Breast epithelium (tissue), 3 donors: Measurements from ENCODE around the gene RNU6-9.

ENCODE experiments used
- CTCF ChIP-seq, 3 donors: fragments of 450-650 bp; IDR thresholded peaks; one replicate each; pipeline ENCODE4 v1.5.1; 2016 to 2017; ENCODE audit warnings: antibody characterized with exemption in 3 of 3, mild to moderate bottlenecking in 3 of 3, moderate library complexity in 3 of 3
- POLR2A ChIP-seq: fragments of 450-650 bp; IDR thresholded peaks from one replicate; pipeline ENCODE4 v1.6.1; 2016; ENCODE audit warnings: antibody characterized with exemption, mild to moderate bottlenecking, moderate library complexity

GRCh38 chr19:850979-851335 lies 42.3 kb upstream of the RNU6-9 start:
- TF ChIP-seq CTCF (IDR thresholded peaks at IDR 0.05) (no peak), POLR2A (no peak)
